SK-N-SH treated with all-trans-retinoic acid at 6 μM for 48 hours (cell line): ENCODE results near the gene GPR153.

Source experiments
- ATAC-seq: fragments of 200-7000 bp; cut with Tn5 transposase; 3 replicates; pipeline ENCODE4 v1.9.1; 2020; ENCODE audit warnings: mild to moderate bottlenecking, moderate library complexity
- ARNTL ChIP-seq: fragments of 450-650 bp; formaldehyde crosslinking; IDR thresholded peaks from 2 replicates; pipeline ENCODE4 v1.5.0; 2020; ENCODE audit warnings: low read depth, mild to moderate bottlenecking, moderate library complexity, borderline replicate concordance
- BACH2 ChIP-seq: fragments of 250-450 bp; sonication (Bioruptor Pico); IDR thresholded peaks from 2 replicates; pipeline ENCODE4 v1.9.0; 2021; ENCODE audit warnings: mild to moderate bottlenecking, borderline replicate concordance
- CSDC2 ChIP-seq: fragments of 250-450 bp; sonication (Bioruptor Pico); IDR thresholded peaks from 2 replicates; pipeline ENCODE4 v1.5.0; 2020; ENCODE audit warnings: mild to moderate bottlenecking, moderate library complexity
- CSRNP3 ChIP-seq: fragments of 250-450 bp; sonication (Bioruptor Pico); IDR thresholded peaks from 2 replicates; pipeline ENCODE4 v1.5.1; 2021; ENCODE audit warnings: mild to moderate bottlenecking, moderate library complexity
- PATZ1 ChIP-seq: fragments of 250-450 bp; sonication (Bioruptor Pico); IDR thresholded peaks from 2 replicates; pipeline ENCODE4 v1.8.0; 2020; ENCODE audit warnings: mild to moderate bottlenecking, moderate library complexity, borderline replicate concordance
- RARB ChIP-seq: fragments of 250-450 bp; sonication (Bioruptor Pico); IDR thresholded peaks from 2 replicates; pipeline ENCODE4 v1.8.0; 2021; ENCODE audit warnings: mild to moderate bottlenecking, moderate library complexity
- SNAI2 ChIP-seq: fragments of 250-450 bp; sonication (Bioruptor Pico); IDR thresholded peaks from 2 replicates; pipeline ENCODE4 v1.5.0; 2020; ENCODE audit warnings: mild to moderate bottlenecking, moderate library complexity
- TCF4 ChIP-seq: fragments of 250-450 bp; sonication (Bioruptor Pico); IDR thresholded peaks from 2 replicates; pipeline ENCODE4 v1.8.0; 2021; ENCODE audit warnings: mild to moderate bottlenecking, moderate library complexity, borderline replicate concordance
- TSHZ2 ChIP-seq: fragments of 250-450 bp; sonication (Bioruptor Pico); IDR thresholded peaks from 2 replicates; pipeline ENCODE4 v1.5.0; 2020; ENCODE audit warnings: mild to moderate bottlenecking, moderate library complexity
- ZFP3 ChIP-seq: fragments of 250-450 bp; sonication (Bioruptor Pico); IDR thresholded peaks from 2 replicates; pipeline ENCODE4 v1.5.0; 2020; ENCODE audit warnings: mild to moderate bottlenecking, moderate library complexity
- ZFP30 ChIP-seq: fragments of 450-650 bp; formaldehyde crosslinking; IDR thresholded peaks from 2 replicates; pipeline ENCODE4 v1.5.0; 2022; ENCODE audit warnings: mild to moderate bottlenecking, moderate library complexity
- ZNF565 ChIP-seq: fragments of 450-650 bp; formaldehyde crosslinking; conservative IDR thresholded peaks from 2 replicates; pipeline ENCODE4 v1.5.0; 2020; ENCODE audit warnings: low read depth, mild to moderate bottlenecking, moderate library complexity
- ZNF70 ChIP-seq: fragments of 450-650 bp; formaldehyde crosslinking; IDR thresholded peaks from 2 replicates; pipeline ENCODE4 v1.5.0; 2020; ENCODE audit warnings: mild to moderate bottlenecking, moderate library complexity
- TF ChIP-seq, protein P1 (sequence below): fragments of 250-450 bp; sonication (Bioruptor Pico); IDR thresholded peaks from 2 replicates; pipeline ENCODE4 v1.5.1; 2020; ENCODE audit warnings: low read depth, mild to moderate bottlenecking, moderate library complexity

GPR153 gene

DNA sequence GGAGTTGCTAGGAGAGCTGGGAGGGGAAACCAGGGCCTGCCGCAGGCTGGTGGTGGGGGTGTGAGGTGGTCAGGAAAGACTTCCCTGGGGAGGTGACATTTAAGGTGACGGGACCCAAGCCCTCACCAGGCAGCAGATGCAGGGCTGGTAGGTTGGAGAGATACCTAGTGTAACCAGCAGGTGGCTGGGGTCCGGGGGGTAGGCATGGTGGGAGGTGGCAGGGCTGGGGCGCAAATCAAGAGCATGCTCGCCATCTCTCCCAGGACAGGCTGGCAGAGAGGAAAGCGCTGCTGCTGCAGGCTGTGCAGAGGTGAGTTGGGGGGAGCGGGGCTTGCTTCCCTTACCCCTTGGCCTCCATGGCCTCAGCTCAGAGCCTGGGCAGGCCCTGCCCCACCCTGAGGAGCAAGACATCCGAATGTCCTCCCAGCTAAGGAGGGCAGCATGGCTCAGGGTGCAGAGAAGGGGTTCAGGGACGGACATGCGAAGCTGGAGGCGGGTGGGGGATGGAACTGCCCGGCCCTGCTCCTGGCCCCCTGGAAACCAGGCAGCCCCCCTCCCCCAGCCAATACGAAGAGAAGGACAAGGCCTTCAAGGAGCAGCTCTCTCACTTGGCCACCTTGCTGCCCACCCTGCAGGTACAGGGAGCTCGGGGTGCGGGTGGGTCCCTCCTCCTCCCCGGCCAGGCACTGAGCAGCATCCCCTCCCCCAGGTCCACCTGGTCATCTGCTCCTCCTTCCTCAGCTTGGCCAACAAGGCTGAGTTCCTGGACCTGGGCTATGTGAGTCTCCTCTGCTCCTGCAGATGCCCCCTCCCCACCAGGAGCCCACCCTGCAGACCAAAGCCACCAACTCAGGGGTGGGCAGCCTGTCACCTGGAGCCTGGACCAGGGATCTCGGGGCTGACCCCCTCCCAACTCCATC lies 51.0 kb downstream of the GPR153 start:
- no peak for TF ChIP-seq SNAI2 (CRISPR knock-in tag)
- no peak for TF ChIP-seq RARB (CRISPR knock-in tag)
- no peak for TF ChIP-seq ZNF565 (CRISPR knock-in tag)
- TF ChIP-seq BACH2 (CRISPR knock-in tag): no peak
- no peak for TF ChIP-seq ZFP30 (CRISPR knock-in tag)
- TF ChIP-seq PATZ1 (CRISPR knock-in tag): no peak
- TF ChIP-seq CSRNP3 (CRISPR knock-in tag): no peak
- TF ChIP-seq TSHZ2 (CRISPR knock-in tag): no peak
- no peak for TF ChIP-seq ZNF70 (CRISPR knock-in tag)
- no peak for TF ChIP-seq CSDC2 (CRISPR knock-in tag)
- no peak for TF ChIP-seq ZFP3 (CRISPR knock-in tag)
- ATAC-seq: peak; percentile 35

GRCh38 chr1:6208723-6209660 lies 51.9 kb downstream of the GPR153 start:
- peak; percentile 95 for ATAC-seq
- TF ChIP-seq ARNTL (CRISPR knock-in tag): 0 out of 2 replicates have a peak, but pooled peaks have one; percentile 22
- TF ChIP-seq BACH2 (CRISPR knock-in tag): no peak

GRCh38 chr1:6207921-6208320 lies 53.0 kb downstream of the GPR153 start:
- TF ChIP-seq ZFP3 (CRISPR knock-in tag): no peak
- ATAC-seq: no peak

GRCh38 chr1:6207075-6207885 lies 53.6 kb downstream of the GPR153 start:
- TF ChIP-seq ZNF565 (CRISPR knock-in tag) (no peak), TCF4 (no peak), ARNTL (CRISPR knock-in tag) (no peak)
- TF ChIP-seq, protein P1, sequence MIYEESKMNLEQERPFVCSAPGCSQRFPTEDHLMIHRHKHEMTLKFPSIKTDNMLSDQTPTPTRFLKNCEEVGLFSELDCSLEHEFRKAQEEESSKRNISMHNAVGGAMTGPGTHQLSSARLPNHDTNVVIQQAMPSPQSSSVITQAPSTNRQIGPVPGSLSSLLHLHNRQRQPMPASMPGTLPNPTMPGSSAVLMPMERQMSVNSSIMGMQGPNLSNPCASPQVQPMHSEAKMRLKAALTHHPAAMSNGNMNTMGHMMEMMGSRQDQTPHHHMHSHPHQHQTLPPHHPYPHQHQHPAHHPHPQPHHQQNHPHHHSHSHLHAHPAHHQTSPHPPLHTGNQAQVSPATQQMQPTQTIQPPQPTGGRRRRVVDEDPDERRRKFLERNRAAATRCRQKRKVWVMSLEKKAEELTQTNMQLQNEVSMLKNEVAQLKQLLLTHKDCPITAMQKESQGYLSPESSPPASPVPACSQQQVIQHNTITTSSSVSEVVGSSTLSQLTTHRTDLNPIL (CRISPR knock-in tag): no peak
- ATAC-seq: no peak
